8988T (cell line): Measurements from ENCODE around the gene PDK2.

Experiments
- DNase-seq: peaks from one replicate; pipeline ENCODE4 v3.0.0; 2011

The PDK2 gene

DNA sequence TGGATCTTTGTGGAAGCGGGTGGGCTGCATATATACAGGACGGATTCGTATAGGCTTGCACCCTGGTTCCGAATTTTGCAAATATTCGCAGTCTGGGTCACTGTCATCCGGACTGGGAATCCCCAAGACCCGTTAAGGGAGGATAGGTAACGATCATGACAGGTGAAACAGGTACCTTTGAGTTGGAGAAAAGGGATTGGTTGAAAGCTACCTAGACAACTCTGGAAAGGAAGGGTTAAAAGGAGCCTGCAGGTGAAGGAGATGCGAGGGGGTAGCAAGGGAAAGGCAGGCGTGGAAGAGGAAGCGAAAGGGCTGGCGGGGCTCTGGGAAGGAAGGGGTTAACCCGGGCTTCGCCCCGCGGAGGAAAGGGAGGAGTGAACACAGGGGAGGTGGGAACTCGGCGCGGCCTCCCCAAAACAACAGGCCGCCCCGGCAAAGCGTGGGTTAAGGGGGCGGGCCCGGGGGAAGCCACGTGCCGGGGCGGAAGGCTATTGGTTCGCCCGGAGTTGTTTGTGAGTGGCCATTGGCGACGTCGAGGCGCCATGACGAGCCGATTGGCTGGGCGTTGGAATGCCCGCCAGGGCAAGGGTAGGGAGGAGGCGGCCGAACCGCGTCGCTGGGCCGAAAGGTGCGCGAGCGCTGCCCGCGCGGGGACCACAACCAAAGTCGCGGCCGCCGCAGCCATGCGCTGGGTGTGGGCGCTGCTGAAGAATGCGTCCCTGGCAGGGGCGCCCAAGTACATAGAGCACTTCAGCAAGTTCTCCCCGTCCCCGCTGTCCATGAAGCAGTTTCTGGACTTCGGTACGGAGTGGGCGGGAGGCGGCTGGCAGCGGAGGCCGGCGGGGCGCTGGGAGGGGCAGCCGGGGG is at the start of gene PDK2:
Gene PDK2 (plus strand): TSS at position 599 of the 867 bp plus-strand sequence. CDS start 85 bp downstream, at position 684.
- DNase-seq: peak; percentile 98

DNA sequence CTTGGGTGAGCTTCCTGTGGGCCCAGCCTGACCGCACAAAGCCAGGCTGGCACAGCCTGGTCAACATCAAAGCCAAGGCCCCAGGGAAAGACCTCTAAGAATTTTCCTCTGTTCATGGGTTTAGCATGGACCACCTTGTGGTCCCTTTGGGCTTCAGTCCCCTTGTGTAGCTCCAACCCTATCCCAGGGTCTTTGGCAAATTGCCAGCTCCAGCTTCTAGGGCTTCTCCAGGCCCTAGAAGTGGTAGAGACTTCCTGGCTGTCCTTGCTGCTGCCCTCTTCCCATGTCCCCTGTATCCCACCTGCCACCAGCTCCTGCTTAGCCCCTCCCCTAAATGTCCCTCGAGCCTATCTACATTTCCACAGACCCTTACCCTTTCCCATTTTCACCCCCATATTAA is 49.0 kb upstream of the PDK2 start:
- DNase-seq: no peak

DNA sequence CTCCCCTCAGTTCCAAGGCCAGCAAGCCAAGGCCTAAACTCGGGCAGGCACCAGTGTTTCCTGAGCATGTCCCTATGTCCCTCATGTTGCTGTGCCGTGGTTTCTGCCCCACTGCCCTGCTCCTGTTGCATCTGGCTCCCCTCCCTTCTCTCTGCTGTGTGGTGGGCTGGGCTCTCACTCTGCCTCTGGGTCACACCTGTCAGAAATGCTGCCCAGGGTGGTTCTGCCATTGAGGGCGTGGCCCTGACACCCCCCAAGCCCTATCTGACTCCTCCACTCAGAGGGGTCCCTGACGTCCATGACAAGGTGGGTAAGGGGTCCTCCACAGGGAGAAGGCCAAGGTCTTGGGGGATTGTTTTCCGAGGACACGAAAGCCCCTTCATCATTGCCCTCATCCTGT is 48.5 kb upstream of the PDK2 start:
- no peak for DNase-seq

DNA sequence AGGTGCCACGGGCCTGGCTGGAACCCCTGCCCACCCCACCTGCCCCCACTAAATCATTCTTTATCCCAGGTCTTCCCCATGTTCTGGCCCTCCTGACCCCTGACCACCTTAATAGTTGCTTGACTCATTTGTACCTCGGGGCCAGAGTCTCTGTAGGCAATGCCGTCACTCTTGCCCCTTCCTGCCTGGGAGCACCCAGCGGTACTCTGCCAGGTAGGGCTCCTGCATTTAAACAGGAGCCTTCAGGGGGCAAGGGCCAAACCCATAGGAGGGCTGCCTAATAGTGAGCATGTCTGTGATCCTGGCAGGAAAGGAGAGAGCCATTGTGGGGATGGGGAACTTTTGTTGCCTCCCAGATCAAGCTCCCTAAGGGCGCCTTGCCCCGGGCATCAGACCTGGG is 48.1 kb upstream of the PDK2 start:
- DNase-seq: no peak

DNA sequence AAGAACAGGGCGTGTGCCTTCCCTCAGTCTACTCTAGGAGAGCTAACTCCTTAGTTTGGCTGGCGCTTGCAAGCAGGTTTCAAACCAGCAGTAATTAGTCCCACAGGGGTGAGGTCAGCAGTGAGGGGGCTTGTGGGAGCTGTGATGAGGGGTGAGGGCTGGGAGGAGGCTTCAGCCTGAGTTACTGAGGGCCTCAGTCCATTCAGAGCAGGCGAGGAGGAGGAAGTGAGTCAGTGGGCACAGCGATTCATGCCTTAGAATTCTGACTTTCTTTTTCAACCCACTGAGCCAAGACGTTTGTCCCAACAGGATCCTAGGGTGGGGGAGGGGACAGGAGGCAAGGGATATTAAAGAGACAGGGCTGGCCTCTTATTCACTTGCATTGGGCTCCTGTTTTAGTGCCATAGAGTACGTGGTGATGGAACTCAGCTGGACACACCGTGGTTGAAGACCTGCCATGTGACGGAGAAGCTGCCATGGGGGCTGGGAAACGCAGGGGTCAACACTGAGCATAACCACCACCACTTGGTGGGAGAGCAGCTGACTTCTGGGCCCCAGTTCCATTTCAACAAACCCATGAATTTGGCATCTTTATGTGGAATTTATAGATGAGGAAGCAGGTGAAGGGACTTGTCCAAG is 47.5 kb upstream of the PDK2 start:
- peak; percentile 87 for DNase-seq

DNA sequence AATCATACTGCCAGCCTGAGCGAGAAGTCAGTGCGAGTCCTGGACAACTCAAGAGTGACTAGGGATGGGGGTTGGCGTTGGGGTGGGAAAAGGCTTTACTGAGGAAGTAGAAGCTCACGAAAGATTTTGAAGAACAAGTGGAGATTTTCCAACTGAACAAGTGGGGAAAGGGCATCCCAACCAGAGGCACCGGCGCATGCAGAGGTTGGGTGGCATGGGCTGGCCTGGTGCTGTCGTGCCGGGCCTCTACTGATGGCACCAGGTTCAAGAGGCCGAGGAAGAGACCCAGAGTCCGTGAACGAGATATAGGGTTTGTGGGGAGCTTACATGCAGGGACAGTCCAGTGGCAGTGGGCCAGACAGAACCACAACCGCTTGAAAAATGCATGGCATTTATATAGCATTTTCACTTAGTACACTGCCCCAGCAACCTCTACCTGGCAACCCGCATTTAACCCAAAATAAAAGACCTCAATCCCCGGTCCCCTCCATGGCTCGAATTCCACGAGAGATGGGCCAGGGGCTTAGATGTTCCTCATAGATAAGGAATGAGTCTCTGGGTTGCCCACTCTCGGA is 46.9 kb upstream of the PDK2 start:
- DNase-seq: peak; percentile 12

DNA sequence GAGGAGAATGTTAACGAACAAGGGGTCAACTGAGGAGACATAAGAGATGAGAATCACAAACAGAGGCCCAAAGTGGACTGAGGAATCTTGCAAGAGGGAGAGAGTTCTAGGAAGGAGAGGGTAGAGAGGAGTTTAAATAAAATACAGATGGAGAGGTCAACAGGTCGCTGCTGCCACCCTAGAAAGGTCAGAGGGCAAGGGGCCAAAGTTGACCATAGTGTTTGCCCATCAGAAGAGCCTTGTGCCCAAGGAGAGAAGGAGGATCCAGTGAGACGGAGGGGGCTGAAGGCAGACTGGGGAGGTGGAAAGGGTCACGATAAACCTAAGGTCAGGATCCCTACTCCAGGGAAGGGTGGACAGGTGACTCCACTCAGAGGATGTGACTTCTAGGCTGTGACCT is 46.2 kb upstream of the PDK2 start:
- no peak for DNase-seq

DNA sequence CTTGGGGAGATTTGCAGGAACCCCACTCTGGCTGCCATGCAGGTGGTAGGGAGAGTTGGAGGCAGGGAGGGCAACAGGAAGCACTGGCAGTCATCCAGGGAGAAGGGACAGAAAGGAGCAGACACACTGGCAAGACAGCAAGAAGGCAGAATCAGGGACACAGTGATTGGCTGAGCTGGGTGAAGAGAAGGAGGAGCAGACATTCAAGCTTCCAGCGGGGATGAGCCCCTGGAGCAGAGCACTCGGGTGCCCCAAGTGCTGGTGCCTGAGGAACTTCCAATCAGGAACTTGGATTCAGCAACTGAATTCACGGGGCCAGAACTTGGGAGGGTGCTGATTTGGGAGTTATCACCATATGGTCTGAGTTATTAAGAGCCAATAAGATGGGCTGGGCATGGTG is 45.5 kb upstream of the PDK2 start:
- DNase-seq: no peak

DNA sequence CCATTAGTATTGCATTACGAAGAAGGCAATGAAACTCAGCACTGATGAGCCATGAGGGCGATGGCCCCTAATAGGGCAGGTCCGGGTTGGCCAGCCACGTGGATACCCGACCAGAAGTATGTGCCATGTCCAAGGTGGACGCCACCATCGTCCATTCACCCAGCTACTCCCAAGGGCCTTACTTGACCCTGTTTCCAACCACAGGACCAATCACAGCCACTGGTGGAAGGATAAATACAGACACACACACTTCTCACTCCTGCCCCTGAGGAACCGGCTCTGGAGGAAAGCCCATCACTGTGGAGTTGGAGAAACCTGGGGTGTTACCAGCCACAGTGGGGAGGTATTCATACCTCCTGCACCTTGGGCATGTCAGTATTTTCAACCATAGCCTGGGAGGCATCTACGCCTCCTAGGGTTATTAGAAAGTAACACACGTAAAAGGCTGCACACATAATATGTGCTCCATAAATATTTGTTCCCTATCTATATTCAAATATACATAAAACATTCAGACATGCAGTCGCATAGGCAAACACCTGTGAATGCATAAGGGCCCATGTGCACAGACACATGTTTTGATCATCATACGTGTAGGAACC is 44.6 kb upstream of the PDK2 start:
- DNase-seq: no peak

DNA sequence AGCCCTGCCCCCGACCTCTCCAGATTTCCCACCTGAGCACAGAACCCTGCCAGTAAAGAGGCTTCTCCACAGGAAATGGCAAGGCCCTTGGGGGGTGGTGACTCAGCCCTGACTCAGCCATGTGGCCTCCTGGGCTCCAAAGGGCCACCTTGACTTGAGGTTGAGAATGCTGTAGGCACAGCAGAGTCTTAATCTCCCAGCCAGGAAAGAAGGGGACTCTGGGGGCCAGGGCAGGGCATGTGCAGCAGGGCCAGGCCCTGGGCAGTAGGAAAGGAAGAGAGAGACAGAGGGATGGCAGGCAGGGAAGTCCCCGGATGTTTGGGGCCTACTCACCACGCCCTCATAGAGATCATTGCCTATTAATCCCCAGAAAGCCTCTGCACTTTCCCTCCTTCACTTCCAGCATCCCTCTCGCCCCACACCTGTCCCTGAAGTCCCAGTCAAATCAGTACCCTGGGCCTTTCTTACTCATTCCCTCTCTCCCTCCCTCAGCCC is 44.0 kb upstream of the PDK2 start:
- peak; percentile 88 for DNase-seq

DNA sequence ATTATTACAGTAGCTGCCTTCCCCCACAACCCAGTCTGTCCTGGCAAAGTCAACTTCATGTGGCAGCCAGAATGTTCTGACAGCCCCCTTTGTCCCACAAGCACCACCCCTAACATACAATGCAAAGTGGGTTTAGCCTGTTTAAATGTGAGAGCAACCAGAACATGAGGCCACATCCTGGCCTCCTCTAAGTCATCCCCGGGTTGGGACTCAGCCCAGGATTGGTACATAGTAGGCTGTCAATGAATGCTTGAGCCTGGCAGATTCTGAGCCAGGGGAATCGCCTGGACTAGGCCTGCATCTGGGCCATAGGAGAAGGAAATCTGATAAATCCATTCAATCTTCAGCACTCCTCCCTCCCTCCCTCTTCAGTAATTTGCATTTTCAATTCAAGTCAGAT is 43.5 kb upstream of the PDK2 start:
- no peak for DNase-seq

DNA sequence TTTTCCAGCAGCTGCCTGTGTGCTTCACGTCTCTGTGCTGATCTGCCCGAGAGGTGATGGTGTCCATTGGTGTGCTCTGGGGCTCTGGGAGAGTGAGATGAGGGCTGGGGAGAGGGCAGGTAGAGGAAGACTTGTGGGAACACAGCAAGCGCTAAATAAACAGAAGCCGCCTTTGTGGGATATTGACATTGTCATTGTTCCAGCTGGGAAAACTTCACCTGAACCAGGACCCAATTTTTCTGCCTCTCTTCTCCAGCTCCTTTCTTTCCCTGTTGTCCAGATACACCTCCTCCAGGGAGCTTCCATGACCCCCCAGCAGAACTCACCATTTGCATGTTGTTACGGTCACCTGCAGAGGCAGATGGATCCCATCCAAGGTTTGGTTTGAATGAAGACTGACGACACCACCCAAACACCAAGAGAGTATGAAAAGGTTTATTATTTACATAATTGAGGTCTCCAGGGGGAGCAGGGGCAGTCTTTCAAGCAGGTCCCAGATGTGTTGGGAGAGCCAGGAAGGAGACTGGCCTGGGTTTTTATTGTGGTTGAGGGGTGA is 42.8 kb upstream of the PDK2 start:
- DNase-seq: no peak

DNA sequence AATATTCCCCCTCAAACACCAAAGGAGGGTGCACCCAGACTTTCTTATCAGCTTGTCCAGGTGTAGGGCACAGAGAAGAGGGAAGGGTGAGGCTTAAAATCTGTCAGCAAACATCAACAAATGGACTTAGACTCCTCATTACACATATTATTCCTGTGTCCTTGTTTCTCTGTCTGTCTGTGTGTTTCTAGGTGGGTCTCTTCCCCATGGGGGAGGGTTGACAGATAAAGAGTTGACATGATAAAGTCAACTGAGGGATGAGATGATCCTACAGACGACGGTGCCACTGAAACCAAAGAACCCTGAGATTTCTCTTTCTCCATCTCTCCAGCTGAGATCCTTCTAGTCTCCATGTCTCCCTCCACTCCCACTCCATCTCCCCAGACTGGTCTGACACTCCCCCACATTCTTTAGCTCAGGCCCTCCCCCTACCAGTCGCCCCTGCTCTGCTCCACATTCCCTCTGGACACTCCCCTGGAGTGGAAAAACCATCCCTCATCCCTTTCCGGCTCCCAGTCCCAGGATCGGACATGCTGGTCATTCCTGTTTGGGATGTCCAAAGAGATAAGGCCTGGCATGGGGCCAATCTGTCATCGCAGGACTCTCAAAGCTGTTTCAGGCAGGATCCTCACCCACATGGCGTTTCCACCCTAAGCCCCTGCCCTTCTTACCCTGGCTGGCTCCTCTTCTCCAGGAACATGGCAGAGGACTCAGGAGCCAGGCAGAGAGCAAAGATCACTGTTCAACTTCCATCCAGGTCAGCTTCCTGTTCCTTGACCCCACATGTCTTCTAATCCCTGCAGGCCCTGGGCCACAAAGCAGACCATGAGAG is 42.1 kb upstream of the PDK2 start:
- DNase-seq: no peak

DNA sequence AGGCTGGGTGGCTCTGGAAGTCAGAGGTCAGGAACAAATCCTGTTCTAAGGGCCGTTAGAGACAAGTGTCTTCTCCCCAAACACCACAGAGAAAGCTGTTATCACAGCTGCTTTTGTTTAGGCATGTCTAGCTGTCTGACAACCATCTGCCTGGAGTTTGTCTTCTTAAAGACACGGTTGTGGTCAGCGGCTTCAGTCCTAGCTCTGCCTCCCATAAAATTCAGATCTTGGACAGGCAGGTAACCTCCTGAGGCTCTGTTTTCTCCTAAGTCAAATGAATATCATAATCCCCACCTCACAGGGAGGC is 41.5 kb upstream of the PDK2 start:
- DNase-seq: no peak

DNA sequence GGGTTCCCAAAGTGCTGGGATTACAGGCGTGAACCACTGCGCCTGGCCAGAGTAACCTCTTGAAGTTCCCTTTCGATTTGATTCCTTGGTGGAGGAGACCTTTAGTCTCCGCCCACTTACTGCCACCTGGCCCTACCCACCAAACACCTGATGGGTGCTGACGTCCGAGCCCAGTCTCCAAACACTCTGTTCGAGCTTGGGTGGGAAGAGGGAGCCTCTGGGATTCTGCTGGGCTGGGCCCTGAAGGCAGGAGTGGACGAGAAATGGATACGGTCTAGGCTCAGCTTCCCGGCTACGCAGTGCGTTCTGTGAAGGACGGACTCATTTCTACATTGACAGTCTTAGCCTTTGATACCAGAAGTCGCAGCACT is 40.1 kb upstream of the PDK2 start:
- no peak for DNase-seq

DNA sequence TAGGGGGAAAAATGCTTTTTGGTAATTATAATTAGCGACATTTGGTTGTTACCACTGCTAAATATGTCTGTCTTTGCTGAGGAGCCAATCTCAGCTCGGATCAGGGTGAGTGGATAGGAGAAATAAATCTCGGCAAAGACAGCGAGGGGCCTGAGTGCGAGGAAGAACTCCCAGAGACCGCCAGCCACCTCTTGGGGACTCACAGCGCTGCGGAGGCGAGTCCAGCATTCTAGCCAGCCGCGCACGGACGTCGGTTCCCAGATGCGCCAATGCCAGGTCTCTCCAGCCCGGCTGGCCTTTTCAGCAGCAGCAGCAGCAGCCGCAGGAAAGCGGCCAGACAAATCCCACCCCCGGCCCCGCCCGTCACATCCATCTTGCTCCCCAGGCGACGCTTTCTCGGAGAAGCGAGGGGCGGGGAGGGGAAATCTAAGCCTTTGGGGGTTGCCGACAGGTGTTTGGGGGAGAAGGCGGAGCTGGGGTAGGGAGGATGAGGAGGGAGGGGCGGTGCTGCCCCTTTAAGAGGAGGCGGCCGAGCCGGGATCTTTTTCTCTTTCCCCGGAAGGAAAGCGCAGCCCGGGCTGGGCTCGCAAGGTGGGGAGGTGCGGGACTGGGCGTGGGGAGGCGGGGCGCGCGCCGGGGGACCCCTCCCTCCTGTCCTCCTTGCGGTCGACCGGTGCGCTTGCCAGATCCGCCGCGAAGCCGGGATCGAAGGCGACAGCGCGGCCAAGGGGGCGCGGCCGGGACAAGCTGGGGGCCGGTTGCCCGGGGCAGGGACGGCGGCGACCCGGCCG is 39.5 kb upstream of the PDK2 start, which contains the start of gene ITGA3:
Gene ITGA3 (plus strand): TSS at position 685 of the 791 bp plus-strand sequence. CDS start 330 bp downstream, outside the sequence.
- peak; percentile 92 for DNase-seq

DNA sequence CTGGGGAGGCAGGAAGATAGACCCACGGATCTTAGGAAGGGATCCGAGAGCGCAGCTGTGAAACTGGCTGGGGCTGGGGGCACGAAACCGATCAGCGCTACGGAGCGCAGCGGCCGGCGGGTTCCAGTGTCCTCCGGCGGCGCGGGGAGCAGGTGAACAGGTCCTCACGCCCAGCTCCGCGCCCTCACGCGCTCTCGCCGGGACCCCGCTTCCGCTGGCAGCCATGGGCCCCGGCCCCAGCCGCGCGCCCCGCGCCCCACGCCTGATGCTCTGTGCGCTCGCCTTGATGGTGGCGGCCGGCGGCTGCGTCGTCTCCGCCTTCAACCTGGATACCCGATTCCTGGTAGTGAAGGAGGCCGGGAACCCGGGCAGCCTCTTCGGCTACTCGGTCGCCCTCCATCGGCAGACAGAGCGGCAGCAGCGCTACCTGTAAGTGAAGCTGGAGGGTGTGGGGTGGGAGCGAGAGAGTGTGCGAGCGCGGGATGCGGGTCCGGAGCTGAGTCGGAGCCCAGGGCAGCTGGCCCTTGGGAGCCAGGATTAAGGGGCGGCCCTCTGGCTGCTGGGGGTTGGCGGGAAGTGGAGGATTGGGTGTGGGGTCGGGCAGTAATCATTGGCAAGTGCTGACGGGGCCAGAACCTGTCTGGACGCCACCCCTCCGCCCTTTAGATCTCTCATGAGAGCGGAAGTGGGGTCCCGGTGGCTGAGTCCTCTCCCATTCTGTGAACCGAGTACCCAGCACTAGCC is 38.8 kb upstream of the PDK2 start:
- peak; percentile 71 for DNase-seq

DNA sequence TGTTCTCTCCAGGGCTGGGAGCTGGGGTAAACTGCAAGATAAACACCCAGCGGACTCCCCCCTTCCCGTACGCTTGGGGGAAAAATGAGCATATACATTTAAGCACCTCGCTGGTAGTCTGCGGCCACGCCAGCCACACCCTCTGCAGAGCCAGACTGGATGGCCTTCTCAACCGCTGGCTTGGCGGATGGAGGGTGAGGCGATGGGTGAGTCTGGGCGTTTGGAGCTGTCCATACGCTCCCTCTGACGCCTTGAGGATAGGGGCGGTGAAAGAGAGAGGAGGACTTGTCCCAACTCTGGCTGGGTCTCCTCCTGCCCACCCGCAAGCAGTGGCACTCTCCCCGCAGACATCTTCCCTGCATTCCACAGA is 38.2 kb upstream of the PDK2 start:
- no peak for DNase-seq

DNA sequence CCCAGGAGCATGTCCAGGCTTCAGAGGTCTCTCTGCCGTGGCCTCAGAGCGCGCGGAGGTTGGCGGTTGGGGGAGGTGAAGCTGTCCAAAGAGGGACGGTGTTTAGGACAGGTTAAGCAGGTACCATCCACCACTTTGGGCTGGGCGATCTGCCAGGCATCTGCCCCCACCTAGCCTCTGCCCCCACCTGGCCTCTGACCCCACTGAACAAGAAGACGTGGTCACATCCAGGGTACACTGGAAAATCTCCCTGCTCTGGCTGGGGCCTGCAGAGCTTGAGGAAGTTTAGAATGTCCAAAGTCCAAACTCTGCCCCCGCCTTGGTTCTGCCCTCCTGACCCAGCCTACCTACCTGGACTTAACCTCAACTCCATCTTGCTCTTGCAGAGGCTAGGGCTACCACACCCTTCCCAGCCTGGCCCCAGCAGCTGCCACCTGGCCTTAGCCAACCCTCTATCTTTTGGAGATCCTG is 37.6 kb upstream of the PDK2 start:
- no peak for DNase-seq

DNA sequence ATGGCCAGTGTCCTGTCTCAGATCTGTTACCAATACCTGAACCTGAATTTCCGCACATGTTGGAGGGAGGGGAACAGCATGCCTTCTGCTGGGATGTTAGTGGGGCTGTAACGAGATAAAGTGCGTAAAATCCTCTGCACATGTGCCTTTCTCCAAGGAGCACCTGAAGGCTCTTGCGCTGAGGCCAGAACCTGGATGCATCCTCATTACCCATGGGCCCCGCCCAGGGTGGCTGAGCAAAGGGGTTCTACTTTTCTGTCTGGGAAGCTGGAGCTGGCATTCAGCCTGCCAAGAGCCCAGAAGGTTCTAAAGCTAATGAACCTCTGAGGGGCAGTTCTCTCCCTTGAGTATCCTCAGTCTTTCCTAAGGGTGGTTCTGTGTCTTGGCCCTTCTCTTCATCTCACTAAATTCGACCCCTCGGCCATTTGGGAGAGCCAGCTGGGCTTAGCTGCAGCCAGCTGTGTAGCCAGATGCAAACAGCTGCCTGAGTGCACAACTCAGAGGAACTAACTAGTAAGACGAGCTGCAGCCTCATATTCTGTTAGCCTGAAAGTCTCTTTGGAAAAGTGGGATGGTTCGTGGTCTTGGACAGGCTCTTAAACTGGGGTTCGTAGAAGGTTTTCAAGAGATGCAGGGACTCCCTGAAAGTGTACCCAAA is 36.7 kb upstream of the PDK2 start:
- no peak for DNase-seq
